ENCODE data around the gene CFL1.

DNA sequence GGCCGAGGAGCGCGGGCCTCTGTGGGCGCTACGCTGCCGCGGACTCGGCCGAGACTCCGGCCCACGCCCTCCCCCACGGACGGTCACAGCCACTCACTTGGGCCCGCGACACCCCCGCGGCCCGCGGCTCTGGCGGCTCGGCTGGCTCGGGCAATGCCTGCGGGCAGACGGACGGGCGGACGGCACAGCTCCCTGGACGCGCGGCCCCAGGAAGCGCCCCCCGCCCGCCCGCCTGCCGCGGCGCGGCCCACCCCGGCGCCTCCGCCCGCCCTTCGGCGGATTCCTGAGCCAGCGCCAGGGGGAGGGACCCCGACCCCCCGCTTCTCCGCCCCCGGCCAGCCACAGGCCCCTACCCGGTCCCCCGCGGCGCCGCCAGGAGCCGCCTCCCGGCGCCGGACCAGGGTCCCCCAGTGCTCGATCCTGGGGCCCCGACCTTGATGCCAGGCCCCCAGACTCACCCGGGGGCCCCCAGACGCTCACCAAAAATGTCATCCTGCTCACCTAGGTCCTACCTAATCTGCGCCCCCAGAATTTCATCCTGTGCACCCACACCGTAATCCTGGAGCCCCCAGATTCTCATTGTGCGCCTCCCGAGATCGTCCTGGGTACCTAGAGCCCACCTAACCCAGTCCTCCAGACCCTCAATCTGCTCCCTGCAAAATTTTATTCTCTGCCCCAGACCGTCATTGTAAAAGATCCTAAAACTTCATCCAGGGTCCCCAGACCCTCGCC is 14.8 kb upstream of the CFL1 start, which contains the start of gene EFEMP2:
- no peak for TF ChIP-seq FOXA1 (IDR thresholded peaks at IDR 0.05)
- no peak for TF ChIP-seq SP1 (IDR thresholded peaks at IDR 0.05)
- no peak for TF ChIP-seq L3MBTL2 (conservative IDR thresholded peaks at IDR 0.05)
- TF ChIP-seq SUZ12 (IDR thresholded peaks at IDR 0.05): no peak
- no peak for TF ChIP-seq CTBP1 (IDR thresholded peaks at IDR 0.05; ENCODE audit: borderline replicate concordance)

All from HEK293T (cell line).